Measurements from ENCODE around the gene PTPN4. TPM values are rescaled to one million over a fixed set of nuclear protein-coding genes. Genes with fewer than 3 reads are reported as not detected.

The PTPN4 gene
- total RNA-seq, 1 donor from 2014 or later: 51.7 TPM

DNA sequence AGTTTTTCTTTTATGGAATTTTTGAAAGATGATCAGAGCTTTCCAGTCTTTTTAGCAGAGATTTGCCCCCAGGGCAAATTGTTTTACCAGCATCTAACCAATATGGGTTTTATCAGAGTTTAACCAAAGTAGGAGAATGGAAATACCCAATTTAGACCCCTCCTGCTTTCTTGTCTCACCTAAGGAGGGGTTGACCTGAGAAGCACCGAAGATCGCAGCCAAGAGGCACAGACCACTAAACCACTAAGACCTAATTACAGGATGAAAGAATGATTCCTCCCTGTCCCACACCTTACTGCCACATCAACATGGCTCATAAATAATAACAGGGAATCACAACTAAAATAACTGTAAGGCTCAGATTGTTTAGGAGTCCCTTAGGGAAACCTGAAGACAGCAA is 141.3 kb downstream of the PTPN4 start:
- H3K27me3 Mint-ChIP-seq (ENCODE audit: low read depth): no peaks in the 10 kb centered on the region
- no peak overlapping the region for H3K4me3 Mint-ChIP-seq
- peaks cover 44% of the 10 kb centered on the region for H3K36me3 Mint-ChIP-seq

DNA sequence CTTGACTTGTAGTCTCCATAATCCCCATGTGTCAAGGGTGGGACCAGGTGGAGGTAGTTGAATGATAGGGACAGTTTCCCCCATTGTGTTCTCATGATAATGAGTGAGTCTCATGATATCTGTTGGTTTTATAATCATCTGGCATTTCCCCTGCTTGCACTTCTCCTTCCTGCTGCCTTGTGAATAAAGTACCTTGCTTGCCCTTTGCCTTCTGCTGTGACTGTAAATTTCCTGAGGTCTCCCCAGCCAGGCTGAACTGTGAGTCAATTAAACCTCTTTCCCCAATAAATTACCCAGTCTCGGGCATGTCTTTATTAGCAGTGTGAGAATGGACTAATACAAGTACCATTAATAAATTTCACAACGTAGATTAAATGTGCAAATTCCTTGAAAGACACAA is 150.8 kb downstream of the PTPN4 start:
- H3K9me3 Mint-ChIP-seq: peaks cover 61% of the 10 kb centered on the region
- H3K4me3 Mint-ChIP-seq: no peak overlapping the region

More for the DNA sequence above, 141.3 kb downstream of the PTPN4 start:
- Mint-ChIP-seq H3K4me1 (no peaks in the 10 kb centered on the region), H3K27ac (no peak overlapping the region), H3K9me3 (peaks cover 32% of the 10 kb centered on the region)
- DNase-seq (ENCODE audit: low spot score in 2 of 2, unreplicated experiment in 2 of 2): no peak
- TF ChIP-seq, protein P1, sequence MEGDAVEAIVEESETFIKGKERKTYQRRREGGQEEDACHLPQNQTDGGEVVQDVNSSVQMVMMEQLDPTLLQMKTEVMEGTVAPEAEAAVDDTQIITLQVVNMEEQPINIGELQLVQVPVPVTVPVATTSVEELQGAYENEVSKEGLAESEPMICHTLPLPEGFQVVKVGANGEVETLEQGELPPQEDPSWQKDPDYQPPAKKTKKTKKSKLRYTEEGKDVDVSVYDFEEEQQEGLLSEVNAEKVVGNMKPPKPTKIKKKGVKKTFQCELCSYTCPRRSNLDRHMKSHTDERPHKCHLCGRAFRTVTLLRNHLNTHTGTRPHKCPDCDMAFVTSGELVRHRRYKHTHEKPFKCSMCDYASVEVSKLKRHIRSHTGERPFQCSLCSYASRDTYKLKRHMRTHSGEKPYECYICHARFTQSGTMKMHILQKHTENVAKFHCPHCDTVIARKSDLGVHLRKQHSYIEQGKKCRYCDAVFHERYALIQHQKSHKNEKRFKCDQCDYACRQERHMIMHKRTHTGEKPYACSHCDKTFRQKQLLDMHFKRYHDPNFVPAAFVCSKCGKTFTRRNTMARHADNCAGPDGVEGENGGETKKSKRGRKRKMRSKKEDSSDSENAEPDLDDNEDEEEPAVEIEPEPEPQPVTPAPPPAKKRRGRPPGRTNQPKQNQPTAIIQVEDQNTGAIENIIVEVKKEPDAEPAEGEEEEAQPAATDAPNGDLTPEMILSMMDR (IDR thresholded peaks at IDR 0.05; ENCODE audit: unreplicated experiment): no peak

DNA sequence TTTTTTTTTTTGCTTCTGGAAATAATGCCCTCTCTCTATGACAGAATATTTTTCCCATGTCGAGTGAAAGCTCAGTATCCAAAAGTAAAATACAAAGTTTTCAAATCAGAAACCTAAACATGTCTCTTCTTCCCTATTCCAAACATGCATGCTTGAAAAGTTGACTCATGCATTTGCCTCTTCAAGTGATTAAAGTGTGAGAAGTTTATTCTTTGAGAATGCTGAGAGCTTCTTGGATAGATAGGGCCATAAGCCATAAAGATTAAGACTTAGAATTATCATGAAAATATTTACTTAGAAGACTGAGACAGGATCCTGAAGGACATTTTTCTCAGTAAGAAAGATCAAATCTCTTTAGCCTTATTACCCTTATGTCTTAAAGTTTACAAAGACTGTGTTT is 154.5 kb downstream of the PTPN4 start:
- no peak for DNase-seq (ENCODE audit: low spot score in 2 of 2, unreplicated experiment in 2 of 2)
- Mint-ChIP-seq H3K36me3 (peaks cover 34% of the 10 kb centered on the region), H3K4me1 (peaks cover 2% of the 10 kb centered on the region), H3K4me3 (no peak overlapping the region), H3K9me3 (peaks cover 29% of the 10 kb centered on the region), H3K27me3 (ENCODE audit: low read depth) (no peaks in the 10 kb centered on the region), H3K27ac (no peak overlapping the region)
- TF ChIP-seq, protein P1 (IDR thresholded peaks at IDR 0.05; ENCODE audit: unreplicated experiment): no peak

More for the DNA sequence above, 150.8 kb downstream of the PTPN4 start:
- Mint-ChIP-seq H3K36me3 (peaks cover 64% of the 10 kb centered on the region), H3K4me1 (peaks cover 2% of the 10 kb centered on the region), H3K27ac (no peak overlapping the region), H3K27me3 (ENCODE audit: low read depth) (no peaks in the 10 kb centered on the region)
- TF ChIP-seq, protein P1 (IDR thresholded peaks at IDR 0.05; ENCODE audit: unreplicated experiment): no peak
- no peak for DNase-seq (ENCODE audit: low spot score in 2 of 2, unreplicated experiment in 2 of 2)

DNA sequence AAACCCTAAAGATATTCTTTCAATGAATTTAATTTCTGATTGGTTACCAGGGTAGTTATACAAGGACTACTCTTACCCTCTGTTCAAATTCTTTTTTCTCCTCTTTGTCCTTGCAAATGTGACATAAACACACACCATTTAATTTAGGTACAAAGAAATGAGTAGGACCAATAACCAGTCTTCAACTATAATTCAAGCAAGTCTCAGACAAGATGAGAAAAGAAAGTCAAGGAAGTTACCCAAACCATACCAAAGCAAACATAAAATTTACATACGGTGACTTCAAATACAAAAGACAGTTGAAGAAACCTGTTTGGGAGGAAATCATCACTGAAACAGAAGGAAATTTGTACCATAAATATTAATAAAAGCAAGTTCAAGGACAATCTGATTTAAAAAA is 162.1 kb downstream of the PTPN4 start:
- no peaks in the 10 kb centered on the region for H3K27me3 Mint-ChIP-seq (ENCODE audit: low read depth)
- peaks cover 3% of the 10 kb centered on the region for H3K36me3 Mint-ChIP-seq
- H3K4me1 Mint-ChIP-seq: peaks cover 10% of the 10 kb centered on the region
- TF ChIP-seq, protein P1 (IDR thresholded peaks at IDR 0.05; ENCODE audit: unreplicated experiment): no peak
- no peaks in the 10 kb centered on the region for H3K9me3 Mint-ChIP-seq
- no peak for DNase-seq (ENCODE audit: low spot score in 2 of 2, unreplicated experiment in 2 of 2)
- no peak overlapping the region for H3K27ac Mint-ChIP-seq
- H3K4me3 Mint-ChIP-seq: no peak overlapping the region

DNA sequence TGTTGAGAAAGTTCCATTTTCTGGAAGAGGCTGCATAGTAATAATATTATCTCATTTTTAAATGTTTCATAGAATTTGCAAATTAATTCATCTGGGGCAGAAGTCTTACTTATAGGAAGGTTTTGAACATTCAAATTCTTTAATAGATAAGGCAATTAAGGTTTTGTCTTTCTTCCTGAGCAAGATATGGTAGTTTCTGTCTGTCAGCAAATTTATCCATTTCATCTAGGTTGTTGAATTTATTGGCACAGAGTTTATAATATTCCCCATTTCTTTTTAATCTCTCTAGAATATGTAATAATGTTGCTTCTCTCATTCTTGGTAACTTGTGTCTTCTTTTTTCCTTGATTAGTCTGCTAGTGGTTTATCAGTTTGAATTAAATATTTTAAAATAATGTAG is 163.0 kb downstream of the PTPN4 start:
- DNase-seq (ENCODE audit: low spot score in 2 of 2, unreplicated experiment in 2 of 2): no peak
- TF ChIP-seq, protein P1 (IDR thresholded peaks at IDR 0.05; ENCODE audit: unreplicated experiment): no peak
- no peak overlapping the region for H3K4me3 Mint-ChIP-seq
- peaks cover 10% of the 10 kb centered on the region for H3K4me1 Mint-ChIP-seq
- peaks cover 1% of the 10 kb centered on the region for H3K36me3 Mint-ChIP-seq
- H3K27ac Mint-ChIP-seq: no peak overlapping the region
- no peaks in the 10 kb centered on the region for H3K27me3 Mint-ChIP-seq (ENCODE audit: low read depth)
- no peaks in the 10 kb centered on the region for H3K9me3 Mint-ChIP-seq

GRCh38 chr2:119929537-119929936 is 169.8 kb downstream of the PTPN4 start:
- H3K4me3 Mint-ChIP-seq: no peak overlapping the region
- no peak for DNase-seq (ENCODE audit: low spot score in 2 of 2, unreplicated experiment in 2 of 2)
- H3K9me3 Mint-ChIP-seq: no peaks in the 10 kb centered on the region
- peaks cover 10% of the 10 kb centered on the region for H3K4me1 Mint-ChIP-seq
- peaks cover 12% of the 10 kb centered on the region for H3K36me3 Mint-ChIP-seq
- TF ChIP-seq, protein P1 (IDR thresholded peaks at IDR 0.05; ENCODE audit: unreplicated experiment): no peak
- H3K27me3 Mint-ChIP-seq (ENCODE audit: low read depth): no peaks in the 10 kb centered on the region
- H3K27ac Mint-ChIP-seq: no peak overlapping the region
